ENCODE data around the gene ALDH9A1. TPM values are rescaled to one million over a fixed set of nuclear protein-coding genes. Genes with fewer than 3 reads are reported as not detected.

Gene ALDH9A1
- total and polyA plus RNA-seq, 2 of the 8 experiments (the other 6 are each of a cell fraction or from before 2014, with no cell fraction given), result 57.6 to 63.8 TPM

DNA sequence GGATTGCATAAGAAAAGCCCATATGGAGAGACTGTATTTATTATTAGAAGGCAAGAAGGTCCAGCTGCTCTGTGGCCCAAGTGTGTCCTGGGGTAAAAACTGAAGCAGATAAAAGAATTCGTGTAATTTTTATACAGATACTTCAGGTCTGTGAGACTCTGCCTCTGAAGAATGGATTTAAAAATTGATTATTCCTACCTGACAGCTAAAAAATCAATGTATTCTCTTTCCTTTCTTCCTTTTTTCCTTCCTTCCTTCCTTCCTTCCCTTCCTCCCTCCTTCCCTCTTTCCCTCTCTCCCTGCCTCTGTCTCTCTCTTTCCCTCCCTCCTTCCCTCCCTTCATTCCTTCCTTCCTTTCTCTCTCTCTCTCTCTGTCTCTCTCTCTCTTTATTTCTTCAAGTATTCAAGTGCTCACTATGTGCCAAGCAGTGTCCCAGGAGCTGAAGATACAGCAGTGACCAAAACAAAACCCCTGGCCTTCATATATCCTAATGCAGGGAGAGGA is 78.7 kb downstream of the ALDH9A1 start (continued):
- no peak for TF ChIP-seq RXRA (IDR thresholded peaks at IDR 0.05; ENCODE audit: insufficient read depth, low read depth, low read length)

All from H1 (cell line).